NCI-H345 treated with DMSO at 0.1 percent for 48 hours (cell line): ENCODE measurements around the gene PSMD5.

ENCODE experiments used
- DNase-seq: peaks from one replicate; lab custom pipeline; 2025; ENCODE audit not compliant: unreplicated experiment; lab: John Stamatoyannopoulos, UW

Gene PSMD5

DNA sequence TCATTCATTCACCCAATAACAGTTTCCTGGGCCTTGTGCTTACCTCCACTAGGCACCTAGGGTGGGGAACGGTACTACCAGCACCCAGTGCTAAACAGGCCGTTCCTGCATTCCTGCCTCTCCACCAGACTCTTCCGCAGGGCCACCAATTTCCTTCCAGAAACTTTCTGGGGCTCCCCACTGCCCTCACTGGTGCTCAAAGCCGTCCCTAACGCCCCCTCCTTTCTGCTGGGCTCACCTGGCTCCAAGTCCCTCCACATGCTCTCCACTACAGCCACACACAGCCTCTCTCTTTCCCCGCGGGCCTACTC is 32.9 kb upstream of the PSMD5 start:
- DNase-seq: no peak

DNA sequence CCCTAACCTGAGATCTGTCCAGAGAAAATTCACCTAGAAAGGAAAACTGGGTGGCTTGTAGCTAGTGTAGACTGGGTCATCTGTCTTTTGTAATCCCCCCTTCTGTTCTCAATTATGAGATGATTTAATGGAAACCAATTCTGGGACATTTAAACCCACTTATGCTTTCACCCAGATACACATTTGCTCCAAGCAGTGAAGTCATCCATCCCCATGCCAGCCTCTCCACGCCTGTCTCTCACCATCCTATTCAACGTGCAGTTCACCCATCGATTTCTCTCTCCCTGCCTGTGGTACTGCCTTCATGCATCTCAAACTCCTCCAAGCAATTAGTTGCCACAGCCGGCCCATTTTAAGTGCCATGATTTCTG is 32.5 kb upstream of the PSMD5 start:
- DNase-seq: no peak

GRCh38 chr9:120874226-120875194 is 31.8 kb upstream of the PSMD5 start:
- DNase-seq: no peak

GRCh38 chr9:120873512-120873911 is 30.8 kb upstream of the PSMD5 start:
- DNase-seq: peak; percentile 25

DNA sequence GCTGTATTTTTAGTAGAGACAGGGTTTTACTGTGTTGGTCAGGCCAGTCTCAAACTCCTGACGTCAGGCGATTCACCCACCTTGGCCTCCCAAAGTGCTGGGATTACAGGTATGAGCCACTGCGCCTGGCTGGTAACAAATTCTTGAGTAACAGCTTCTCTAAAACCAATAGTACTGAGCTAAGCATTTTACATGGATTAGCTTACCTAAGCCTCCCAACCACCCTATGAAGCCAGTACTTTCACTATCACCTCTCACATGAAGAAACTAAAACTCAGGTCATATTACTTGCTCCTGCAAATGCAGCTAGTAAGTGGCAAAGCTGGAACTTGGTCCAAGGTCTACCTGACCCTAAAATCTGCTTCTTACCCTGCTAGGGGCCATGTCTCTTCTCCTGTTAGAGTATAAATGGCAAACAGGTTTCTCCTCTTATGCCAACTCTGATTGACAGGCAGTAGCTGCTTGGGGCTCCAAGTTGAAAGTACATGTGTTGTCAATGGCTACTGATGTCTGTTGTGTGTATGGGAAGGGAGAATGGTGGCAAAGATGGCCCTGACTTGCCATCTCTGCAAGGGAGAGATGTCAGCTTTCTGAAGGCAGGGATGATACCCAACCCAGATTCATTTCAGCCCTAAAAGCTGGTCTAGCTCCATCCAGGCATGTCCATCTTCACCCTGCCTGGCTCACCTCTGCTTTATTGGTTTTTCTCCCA is 30.2 kb upstream of the PSMD5 start:
- DNase-seq: no peak

- DNase-seq: no peak
Observed at GRCh38 chr9:120870206-120870605, 27.5 kb upstream of the PSMD5 start.

DNA sequence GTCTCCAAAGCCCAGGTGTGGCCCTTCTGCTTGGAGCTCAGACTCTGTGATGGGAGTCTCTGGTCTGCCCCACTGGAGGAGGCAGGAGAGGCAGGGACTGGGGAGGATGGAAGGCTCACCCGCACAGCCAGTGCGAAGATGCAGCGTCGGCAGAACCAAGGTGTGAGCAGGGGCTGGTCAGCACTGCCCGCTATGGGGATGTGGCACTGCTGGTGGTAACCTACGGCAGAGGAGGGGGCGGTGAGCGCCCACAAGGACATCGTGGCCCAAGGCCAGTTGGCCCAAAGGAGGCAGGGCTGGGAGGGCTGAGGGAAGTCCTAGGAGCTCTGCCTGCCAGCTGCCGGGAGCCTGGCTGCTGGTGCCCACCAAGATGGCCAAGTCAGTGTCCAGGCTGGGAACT is 27.0 kb upstream of the PSMD5 start:
- no peak for DNase-seq

DNA sequence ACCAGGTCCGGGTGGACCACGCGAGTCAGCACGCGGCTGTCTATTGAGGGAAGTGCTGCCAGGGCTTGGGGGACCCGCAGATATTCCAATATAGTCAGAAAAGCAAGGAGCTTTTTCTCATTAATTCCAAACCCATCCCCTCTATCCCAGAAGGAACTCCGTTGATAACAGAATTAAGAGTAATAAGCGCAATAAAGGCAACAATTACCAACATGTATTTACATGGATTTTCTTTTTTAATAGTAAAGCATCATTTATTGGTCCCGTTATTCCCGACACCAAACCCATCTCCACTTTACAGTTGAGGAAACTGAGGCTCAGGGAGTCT is 26.6 kb upstream of the PSMD5 start:
- DNase-seq: no peak

GRCh38 chr9:120868676-120869359 is 26.1 kb upstream of the PSMD5 start:
- no peak for DNase-seq

GRCh38 chr9:120868339-120868675 is 25.6 kb upstream of the PSMD5 start:
- no peak for DNase-seq

DNA sequence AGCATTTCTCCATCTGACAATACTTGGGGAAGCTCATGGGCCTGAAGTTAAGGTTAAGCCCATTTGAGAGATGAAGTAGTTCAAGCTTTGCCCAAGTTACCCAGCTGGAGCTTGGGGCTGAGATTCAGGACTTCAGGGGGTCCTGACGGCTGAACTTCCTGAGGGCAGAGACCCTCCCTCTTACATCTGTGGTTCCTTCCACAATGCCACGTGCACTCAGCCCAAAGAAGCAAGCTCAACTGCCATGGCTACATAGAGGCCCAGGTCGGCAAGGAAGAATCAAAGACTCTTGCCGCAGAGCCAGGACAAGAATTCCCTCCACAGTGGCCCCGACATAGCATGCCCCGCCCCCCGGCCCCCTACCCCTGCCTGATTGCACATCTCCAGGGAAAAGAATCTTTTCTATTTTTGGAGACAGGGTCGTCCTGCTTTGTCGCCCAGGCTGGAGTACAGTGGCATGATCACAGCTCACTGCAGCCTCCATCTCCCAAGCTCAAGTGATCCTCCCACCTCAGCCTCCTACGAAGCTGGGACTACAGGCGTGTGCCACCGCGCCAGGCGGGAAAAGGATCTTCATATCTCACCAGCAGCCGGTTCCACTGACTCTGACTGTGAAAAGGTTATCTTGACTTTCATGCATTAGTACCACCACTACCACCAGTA is 25.1 kb upstream of the PSMD5 start:
- no peak for DNase-seq

- no peak for DNase-seq
Observed at GRCh38 chr9:120866651-120867050, 23.9 kb upstream of the PSMD5 start.

DNA sequence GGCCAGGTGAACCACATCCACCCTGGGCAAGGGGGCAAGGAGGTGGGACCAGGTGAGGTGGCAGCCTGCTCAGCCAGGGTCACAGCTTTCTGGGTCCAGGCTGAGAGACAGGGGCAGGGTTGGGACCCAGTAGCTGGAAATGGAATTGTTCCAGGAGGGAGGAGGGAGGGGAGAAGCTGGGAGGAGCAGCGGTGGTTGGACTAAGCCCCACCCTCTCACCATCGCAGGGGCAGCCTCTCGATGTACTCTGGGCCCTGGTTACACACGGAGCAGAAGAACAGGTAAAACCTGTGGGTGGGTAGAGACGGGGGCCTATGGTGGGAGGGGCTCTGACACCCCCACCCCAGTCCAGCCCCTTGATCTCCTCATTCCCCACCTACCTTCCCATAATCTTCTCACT is 23.1 kb upstream of the PSMD5 start:
- no peak for DNase-seq

DNA sequence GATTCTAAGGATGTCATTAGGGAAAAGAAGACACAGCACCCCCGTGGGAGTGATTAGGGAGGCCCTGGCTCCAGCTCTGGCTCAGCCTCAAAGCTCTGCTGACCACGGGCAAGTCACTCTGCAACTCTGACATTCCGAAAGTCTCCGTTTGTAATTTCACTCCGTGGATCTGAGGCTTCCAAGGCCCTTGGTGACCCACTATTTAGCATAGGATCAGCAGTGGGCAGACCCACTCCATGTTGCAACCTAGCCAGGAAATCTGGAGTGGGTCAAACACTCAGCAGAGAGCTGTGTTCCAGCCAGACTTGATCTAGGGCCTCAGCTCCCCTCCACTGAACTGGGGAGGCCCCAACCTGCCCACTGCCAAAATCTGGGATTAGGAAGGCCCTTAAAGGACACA is 22.5 kb upstream of the PSMD5 start:
- no peak for DNase-seq

GRCh38 chr9:120864719-120865118 is 22.0 kb upstream of the PSMD5 start:
- no peak for DNase-seq

DNA sequence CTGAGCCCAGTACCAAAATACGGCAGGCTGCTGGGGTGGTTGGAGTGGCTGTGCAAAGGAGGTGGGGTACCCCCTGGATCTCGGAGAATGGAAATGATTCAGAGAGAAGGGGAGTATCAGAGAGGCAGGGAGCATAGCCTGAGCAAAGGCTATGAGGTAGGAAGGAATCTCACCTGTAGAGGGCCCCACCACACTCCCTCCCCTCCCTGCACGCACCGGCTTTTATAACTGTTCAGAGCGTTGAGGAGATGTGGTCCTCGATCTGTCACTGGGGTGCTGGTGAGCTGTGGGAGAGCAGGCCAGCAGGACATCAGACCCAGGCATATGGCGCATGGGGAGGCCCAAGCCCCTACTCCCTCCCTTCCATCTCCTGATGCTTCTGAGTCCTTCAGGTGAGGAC is 21.1 kb upstream of the PSMD5 start:
- DNase-seq: no peak

GRCh38 chr9:120862452-120862851 is 19.7 kb upstream of the PSMD5 start:
- DNase-seq: no peak

DNA sequence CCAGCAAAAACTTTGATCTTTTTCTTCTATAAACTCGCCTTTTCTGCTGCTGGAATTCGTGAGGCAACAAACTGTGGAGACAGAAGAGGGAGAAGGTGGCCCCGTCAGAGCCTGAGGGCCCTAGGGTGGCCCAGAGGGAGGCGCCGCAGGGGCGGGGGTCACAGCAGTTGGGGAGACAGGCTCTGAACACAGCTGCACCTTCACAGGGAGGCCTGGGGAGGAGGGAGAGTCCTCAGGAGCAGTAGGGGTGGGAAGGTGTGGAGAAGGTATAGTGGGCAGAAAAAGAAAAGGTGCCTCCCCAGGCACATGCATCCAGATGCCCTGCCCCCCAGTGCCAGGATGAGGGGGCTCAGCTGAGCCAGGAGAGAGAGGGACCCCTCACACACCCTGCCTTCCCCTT is 19.2 kb upstream of the PSMD5 start:
- DNase-seq: no peak

- no peak for DNase-seq
Observed at GRCh38 chr9:120860083-120860482, 17.4 kb upstream of the PSMD5 start.

GRCh38 chr9:120859361-120859760 is 16.6 kb upstream of the PSMD5 start:
- DNase-seq: no peak

DNA sequence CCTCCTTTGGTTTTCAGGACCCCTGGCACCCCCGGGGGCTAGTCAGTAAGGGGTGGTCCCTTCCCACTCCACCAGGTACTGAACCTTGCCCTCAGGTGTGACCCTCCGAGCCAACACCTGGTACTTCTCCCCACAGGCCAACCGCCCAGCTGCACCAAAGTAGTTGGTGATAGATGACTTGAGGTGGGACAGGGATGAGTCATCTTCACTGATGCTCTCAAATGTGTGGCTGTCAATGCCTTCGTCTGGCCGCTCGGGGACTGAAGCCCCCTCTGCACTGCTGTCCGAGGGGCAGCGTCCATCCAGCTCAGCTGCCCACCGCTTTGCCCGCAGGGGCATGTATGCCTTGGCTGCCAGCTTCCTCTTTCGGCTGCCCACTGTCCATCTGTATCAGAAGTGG is 15.2 kb upstream of the PSMD5 start:
- no peak for DNase-seq

GRCh38 chr9:120857481-120857880 is 14.8 kb upstream of the PSMD5 start:
- no peak for DNase-seq
